GM19023 (cell line): ENCODE results near the gene DDX39B.

ENCODE experiments used
- ATAC-seq: cut with Tn5 transposase; IDR thresholded peaks from one replicate; pipeline ENCODE4 v1.9.1; 2021; ENCODE audit warnings: mild to moderate bottlenecking, moderate library complexity; ENCODE audit not compliant: unreplicated experiment

Gene DDX39B

GRCh38 chr6:31548544-31548873, 6.7 kb upstream of the DDX39B start:
- ATAC-seq = no peak

- no peak for ATAC-seq
Observed at GRCh38 chr6:31547727-31548543, 6.1 kb upstream of the DDX39B start.

GRCh38 chr6:31546958-31547726, 5.3 kb upstream of the DDX39B start, which contains the start of gene NFKBIL1:
TSS of gene NFKBIL1 (plus strand) at chr6:31547608. CDS start at chr6:31547695, 87 bp downstream.
- peak; percentile 72 for ATAC-seq

- ATAC-seq = peak; percentile 39
Observed at GRCh38 chr6:31546339-31546957, 4.6 kb upstream of the DDX39B start, which contains the start of gene ATP6V1G2. TSS of gene ATP6V1G2 (minus strand) at chr6:31546608. CDS start at chr6:31546559, 49 bp downstream.

GRCh38 chr6:31545291-31545690, 3.5 kb upstream of the DDX39B start:
- ATAC-seq = no peak

- ATAC-seq = no peak
Observed at GRCh38 chr6:31544676-31545075, 2.9 kb upstream of the DDX39B start.

GRCh38 chr6:31543639-31544038, 1.8 kb upstream of the DDX39B start:
- no peak for ATAC-seq

- no peak for ATAC-seq
Observed at GRCh38 chr6:31541059-31541657, 645 bp downstream of the DDX39B start.

- no peak for ATAC-seq
Observed at GRCh38 chr6:31540640-31541039, 1.2 kb downstream of the DDX39B start.

GRCh38 chr6:31538805-31539400, 2.9 kb downstream of the DDX39B start:
- ATAC-seq = no peak

- ATAC-seq = no peak
Observed at GRCh38 chr6:31535538-31536324, 6.1 kb downstream of the DDX39B start.

GRCh38 chr6:31534521-31535040, 7.2 kb downstream of the DDX39B start:
- ATAC-seq = no peak

GRCh38 chr6:31534011-31534410, 7.8 kb downstream of the DDX39B start:
- no peak for ATAC-seq

GRCh38 chr6:31533455-31533841, 8.4 kb downstream of the DDX39B start:
- no peak for ATAC-seq

GRCh38 chr6:31532644-31533454, 9.0 kb downstream of the DDX39B start:
- no peak for ATAC-seq

- no peak for ATAC-seq
Observed at GRCh38 chr6:31531771-31532643, 9.8 kb downstream of the DDX39B start.

- ATAC-seq = no peak
Observed at GRCh38 chr6:31531162-31531561, 10.6 kb downstream of the DDX39B start.

GRCh38 chr6:31530659-31531058, 11.1 kb downstream of the DDX39B start:
- ATAC-seq = no peak
